GM10248 (cell line): ENCODE results near the gene LAMTOR2.

Experiments used
- CTCF ChIA-PET: fragments of 300-600 bp; sonication (Branson Sonifier 250); formaldehyde crosslinking; extraction: SDS; loops from one replicate; lab custom pipeline; 2021; ENCODE audit warnings: antibody characterized with exemption; lab: Yijun Ruan, JAX
- POLR2A ChIA-PET: fragments of 350-650 bp; sonication (Branson Sonifier 250); formaldehyde crosslinking; extraction: SDS; loops from one replicate; lab custom pipeline; 2020; ENCODE audit warnings: antibody characterized with exemption; lab: Yijun Ruan, JAX
- DNase-seq: peaks from one replicate; pipeline ENCODE4 v3.0.0; 2012; ENCODE audit errors: extremely low spot score
- CTCF ChIP-seq: IDR thresholded peaks from 2 replicates; pipeline ENCODE4 v1.5.1; 2012; ENCODE audit warnings: mild to moderate bottlenecking, low read depth; ENCODE audit errors: extremely low read depth, missing control alignments, control extremely low read depth

LAMTOR2 gene

GRCh38 chr1:156081917-156082308 lies 27.3 kb downstream of the LAMTOR2 start:
- TF ChIP-seq CTCF = no peak
- POLR2A ChIA-PET = no interaction called here
- DNase-seq = no peak
- CTCF ChIA-PET = interaction anchor here (1.3 to 29.1 kb wide), 4 partner anchors 9 to 43 kb away, joined by 3 to 1172 read pairs (median 14); partner anchors contain the start of gene LMNA

GRCh38 chr1:156082309-156083091 lies 27.9 kb downstream of the LAMTOR2 start, which contains the start of gene MEX3A:
TSS of gene MEX3A (minus strand) at chr1:156082465. CDS start at chr1:156081998, 467 bp downstream.
- ChIA-PET CTCF (interaction anchor here (1.0 to 29.1 kb wide), 6 partner anchors 9 to 59 kb away, joined by 3 to 1172 read pairs (median 9); partner anchors contain the start of gene LMNA), POLR2A (no interaction called here)
- TF ChIP-seq CTCF = no peak
- DNase-seq = peak; percentile 85

- DNase-seq = no peak
- CTCF ChIA-PET = interaction anchor here (0.8 to 29.1 kb wide), 8 partner anchors 8 to 141 kb away, joined by 3 to 1172 read pairs (median 5); partner anchors contain the start of gene LMNA
- POLR2A ChIA-PET = interaction anchor here (0.6 kb wide), 1 partner anchor 94 kb away, joined by 4 read pairs; no protein-coding TSS in a partner anchor
- TF ChIP-seq CTCF = no peak
Measured at GRCh38 chr1:156083800-156084790, 29.5 kb downstream of the LAMTOR2 start.

- no peak for TF ChIP-seq CTCF
- DNase-seq = no peak
- POLR2A ChIA-PET = no interaction called here
- CTCF ChIA-PET = interaction anchor here (1.5 to 29.1 kb wide), 2 partner anchors 20 to 38 kb away, joined by 3 to 1172 read pairs; partner anchors contain the start of gene LMNA
Measured at GRCh38 chr1:156086256-156086662, 31.7 kb downstream of the LAMTOR2 start.

- ChIA-PET CTCF (interaction anchor here (0.9 to 29.1 kb wide), 10 partner anchors 10 to 229 kb away, joined by 3 to 1172 read pairs (median 6); partner anchors contain the start of gene LMNA), POLR2A (no interaction called here)
- DNase-seq = no peak
- no peak for TF ChIP-seq CTCF
Measured at GRCh38 chr1:156089704-156090103, 35.1 kb downstream of the LAMTOR2 start.
